Ovary (tissue), 9 donors: ENCODE results near the gene ZNF487. TPM values are rescaled to one million over a fixed set of nuclear protein-coding genes. Genes with fewer than 3 reads are reported as not detected.

Source experiments
- DNase-seq, 5 donors: peaks; one replicate each; pipeline ENCODE4 v3.0.0-alpha.2; 2019 to 2020
- H3K27ac ChIP-seq, 2 donors: fragments of 200-600 bp; one replicate each; pipeline versions ENCODE4 v1.5.1 to v1.8.0; 2019 to 2022
- H3K27me3 ChIP-seq: fragments of 200-600 bp; one replicate; pipeline ENCODE4 v1.8.0; 2022
- H3K36me3 ChIP-seq: fragments of 200-600 bp; sonication (generic); one replicate; pipeline ENCODE4 v1.5.1; 2019
- H3K4me1 ChIP-seq: one replicate; pipeline ENCODE4 v1.8.1; 2013; ENCODE audit warnings: mild to moderate bottlenecking, moderate library complexity; ENCODE audit not compliant: insufficient read depth
- H3K4me3 ChIP-seq: fragments of 200-600 bp; sonication (generic); one replicate; pipeline ENCODE4 v1.5.1; 2017
- H3K9me3 ChIP-seq, 2 donors: fragments of 200-600 bp in 1 of 2; sonication (generic) in 1 of 2; one replicate each; pipeline versions ENCODE4 v1.5.1 to v1.8.1; 2013 to 2019; ENCODE audit warnings: mild to moderate bottlenecking in 1 of 2, moderate library complexity in 1 of 2
- EP300 ChIP-seq: sonication (generic); formaldehyde crosslinking; IDR thresholded peaks from one replicate; pipeline ENCODE4 v1.6.1; 2017; ENCODE audit warnings: antibody characterized with exemption
- POLR2A ChIP-seq: fragments of 450-650 bp; IDR thresholded peaks from one replicate; pipeline ENCODE4 v1.6.1; 2017; ENCODE audit warnings: antibody characterized with exemption, mild to moderate bottlenecking, moderate library complexity
- WGBS, 3 donors: extraction: QIAGEN DNeasy Blood & Tissue Kit in 1 of 3; methylation state at CpG; one replicate each; pipeline versions ENCODE4 v1.1.5 to v1.1.7; 2013 to 2017; 5-methylcytosine and 5-hydroxymethylcytosine counted together
- intact Hi-C, 4 donors: fragments of 100-400 bp; cut with DNase I; formaldehyde crosslinking; loops; one replicate each; pipeline versions ENCODE4 v1.11.0 to v1.15.1; 2022 to 2023
- polyA plus RNA-seq, 2 donors: library from polyadenylated mRNA; stranded (reverse); fragments of 200-250 nt in 1 of 2; fragments of 350-450 nt in 1 of 2; fragmentation: Illumina TruSeq in 1 of 2; extraction: RNeasy Lipid Tissue Mini Kit (QIAGEN cat#74804) in 1 of 2; gene quantifications; one replicate each; pipeline ENCODE4 v1.2.3, GENCODE V29; 2013 to 2014
- small RNA-seq: library from RNA; depleted of rRNA; stranded (forward); fragments of <200 nt; gene quantifications from one replicate; pipeline ENCODE3, GENCODE V24; 2016
- total RNA-seq, 7 donors: library from RNA; depleted of rRNA in 2 of 7; stranded (reverse); fragments of >200 nt in 2 of 7; fragmentation: NEBNext Ultra II Directional in 3 of 7; extraction: Animal tissue kit (Norgen Biotek cat#: 25700) in 3 of 7; gene quantifications; one replicate each; pipeline versions ENCODE4 v1.1.0 to v1.2.4, GENCODE V29; 2016 to 2023
- TF ChIP-seq, protein P1 (sequence below), 3 donors: fragments of 450-650 bp in 2 of 3; fragments of 200-600 bp in 1 of 3; IDR thresholded peaks; one replicate each; pipeline versions ENCODE4 v1.5.1 to v1.8.0; 2016 to 2022; ENCODE audit warnings: antibody characterized with exemption in 3 of 3, mild to moderate bottlenecking in 1 of 3
- donor health status: DM: no; HTN: no; CAD: no; lungs with moderate emphysema.
- donor health status: DM: no; HTN: no; CAD: no.
- donor health status: Bipolar disorder and iron deficiency.
- donor health status: DM: yes; HTN: yes; CAD: no.
- donor health status: DM: no; HTN: no; CAD: no.
- donor health status: DM: yes; HTN: yes; CAD: no.

The ZNF487 gene
- total and polyA plus RNA-seq, 9 donors = 6.4 to 30.1 (median 8.2) TPM

DNA sequence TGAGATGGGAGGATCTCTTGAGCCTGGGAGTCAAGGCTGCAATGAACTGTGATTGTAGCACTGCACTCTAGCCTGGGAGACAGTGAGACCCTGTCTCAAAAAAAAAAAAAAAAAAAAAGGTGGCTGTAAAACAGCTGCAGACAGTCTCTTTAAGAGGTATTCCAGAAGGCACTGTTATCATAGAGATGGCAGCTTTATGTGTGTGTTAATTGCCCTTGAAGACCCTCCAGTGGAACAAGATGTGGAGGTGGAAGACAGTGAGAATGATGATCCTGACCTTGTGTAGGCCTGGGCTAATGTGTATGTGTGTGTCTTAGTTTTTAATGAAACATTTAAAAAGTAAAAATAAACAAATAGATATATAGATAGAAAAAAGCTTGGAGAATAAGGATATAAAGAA, 66.0 kb downstream of the ZNF487 start:
- Histone ChIP-seq H3K4me1 (no peaks in the 10 kb centered on the region), H3K27ac (no peak overlapping the region), H3K9me3 (no peaks in the 10 kb centered on the region), H3K4me3 (no peak overlapping the region), H3K36me3 (no peaks in the 10 kb centered on the region), H3K27me3 (no peaks in the 10 kb centered on the region)
- intact Hi-C loops = no loop called here
- TF ChIP-seq, protein P1, sequence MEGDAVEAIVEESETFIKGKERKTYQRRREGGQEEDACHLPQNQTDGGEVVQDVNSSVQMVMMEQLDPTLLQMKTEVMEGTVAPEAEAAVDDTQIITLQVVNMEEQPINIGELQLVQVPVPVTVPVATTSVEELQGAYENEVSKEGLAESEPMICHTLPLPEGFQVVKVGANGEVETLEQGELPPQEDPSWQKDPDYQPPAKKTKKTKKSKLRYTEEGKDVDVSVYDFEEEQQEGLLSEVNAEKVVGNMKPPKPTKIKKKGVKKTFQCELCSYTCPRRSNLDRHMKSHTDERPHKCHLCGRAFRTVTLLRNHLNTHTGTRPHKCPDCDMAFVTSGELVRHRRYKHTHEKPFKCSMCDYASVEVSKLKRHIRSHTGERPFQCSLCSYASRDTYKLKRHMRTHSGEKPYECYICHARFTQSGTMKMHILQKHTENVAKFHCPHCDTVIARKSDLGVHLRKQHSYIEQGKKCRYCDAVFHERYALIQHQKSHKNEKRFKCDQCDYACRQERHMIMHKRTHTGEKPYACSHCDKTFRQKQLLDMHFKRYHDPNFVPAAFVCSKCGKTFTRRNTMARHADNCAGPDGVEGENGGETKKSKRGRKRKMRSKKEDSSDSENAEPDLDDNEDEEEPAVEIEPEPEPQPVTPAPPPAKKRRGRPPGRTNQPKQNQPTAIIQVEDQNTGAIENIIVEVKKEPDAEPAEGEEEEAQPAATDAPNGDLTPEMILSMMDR (IDR thresholded peaks at IDR 0.05) = no peak
- TF ChIP-seq POLR2A (no peak), EP300 (no peak)
- DNase-seq = no peak

- Histone ChIP-seq H3K27me3 (no peaks in the 10 kb centered on the region), H3K4me1 (no peaks in the 10 kb centered on the region), H3K27ac (no peak overlapping the region), H3K9me3 (peaks cover 0 to 8% of the 10 kb centered on the region in 2 donors), H3K4me3 (no peak overlapping the region), H3K36me3 (no peaks in the 10 kb centered on the region)
- TF ChIP-seq EP300 = no peak
- TF ChIP-seq, protein P1 (IDR thresholded peaks at IDR 0.05) = no peak
- no peak for DNase-seq
- WGBS, 3 donors = 69 to 77% (median 76%) methylated on average over 1 of the region's 1 CpG
- intact Hi-C loops = no loop called here
Observed at GRCh38 chr10:43524434-43525247, 87.7 kb downstream of the ZNF487 start.

Small RNA genes within 50 kb of the gene (small RNA-seq; reads per million reads assigned to genes)
- gene RNU7-193P (not detected), gene SNORD3J (not detected)

Other genes with a start within 250 kb of the ZNF487 start
- 1 to 10 TPM in 4 of 7 donors, under 1 TPM in 3; 0.60 to 5.2 (median 1.3) TPM for gene RASGEF1A, start 170.0 kb upstream of the ZNF487 start, total RNA-seq
- gene RASGEF1A, start 170.0 kb upstream of the ZNF487 start, polyA plus RNA-seq = 1 to 10 TPM in 1 of 2 donors, under 1 TPM in 1; 0.92 to 2.3 TPM
- not detected for gene FXYD4, start 65.5 kb upstream of the ZNF487 start, total RNA-seq
- not detected for gene FXYD4, start 65.5 kb upstream of the ZNF487 start, polyA plus RNA-seq
- 100 to 1,000 TPM; 100 to 220 (median 185) TPM for gene HNRNPF, start 27.9 kb upstream of the ZNF487 start, total RNA-seq
- 100 to 1,000 TPM in 1 of 2 donors, 10 to 100 TPM in 1; 95.1 to 121 TPM for gene HNRNPF, start 27.9 kb upstream of the ZNF487 start, polyA plus RNA-seq
- gene ZNF239, start 137.5 kb downstream of the ZNF487 start, total RNA-seq = 10 to 100 TPM in 2 of 7 donors, 1 to 10 TPM in 5; 2.9 to 10.7 (median 7.0) TPM
- 1 to 10 TPM; 2.3 to 6.7 TPM for gene ZNF239, start 137.5 kb downstream of the ZNF487 start, polyA plus RNA-seq
- 1 to 10 TPM; 2.5 to 8.3 (median 4.5) TPM for gene ZNF485, start 169.3 kb downstream of the ZNF487 start, total RNA-seq
- gene ZNF485, start 169.3 kb downstream of the ZNF487 start, polyA plus RNA-seq = 1 to 10 TPM; 2.0 to 3.0 TPM
- 10 to 100 TPM; 31.8 to 68.7 (median 51.5) TPM for gene ZNF32, start 211.8 kb downstream of the ZNF487 start, total RNA-seq
- gene ZNF32, start 211.8 kb downstream of the ZNF487 start, polyA plus RNA-seq = 10 to 100 TPM; 65.1 to 73.1 TPM